Measurements from ENCODE around the gene PRDM4.
A peak's percentile ranks its signal among the peaks of the same experiment; 100 is the strongest.

The PRDM4 gene

DNA sequence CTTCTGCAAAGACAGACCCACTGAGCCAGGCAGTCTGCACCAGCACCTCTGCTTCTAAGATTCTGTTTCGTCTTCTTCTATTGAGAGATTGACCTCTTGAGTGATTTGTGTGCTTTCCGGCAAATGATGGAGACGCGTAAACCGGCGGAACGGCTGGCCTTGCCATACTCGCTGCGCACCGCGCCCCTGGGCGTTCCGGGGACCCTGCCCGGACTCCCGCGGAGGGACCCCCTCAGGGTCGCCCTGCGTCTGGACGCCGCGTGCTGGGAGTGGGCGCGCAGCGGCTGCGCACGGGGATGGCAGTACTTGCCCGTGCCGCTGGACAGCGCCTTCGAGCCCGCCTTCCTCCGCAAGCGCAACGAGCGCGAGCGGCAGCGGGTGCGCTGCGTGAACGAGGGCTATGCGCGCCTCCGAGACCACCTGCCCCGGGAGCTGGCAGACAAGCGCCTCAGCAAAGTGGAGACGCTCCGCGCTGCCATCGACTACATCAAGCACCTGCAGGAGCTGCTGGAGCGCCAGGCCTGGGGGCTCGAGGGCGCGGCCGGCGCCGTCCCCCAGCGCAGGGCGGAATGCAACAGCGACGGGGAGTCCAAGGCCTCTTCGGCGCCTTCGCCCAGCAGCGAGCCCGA lies 14.3 kb upstream of the PRDM4 start (continued):
- TF ChIP-seq ZNF555 (tag by site-specific recombination; conservative IDR thresholded peaks at IDR 0.05): no peak

GRCh38 chr12:107774349-107775029 lies 13.6 kb upstream of the PRDM4 start, which contains the start of gene ASCL4:
Gene ASCL4, plus strand, starts transcription at chr12:107774704. Its CDS starts 515 bp downstream, at chr12:107775219.
- POLR2A ChIA-PET: no interaction called here
- Histone ChIP-seq H3K4me3 (ENCODE audit: low read depth, low read length) (peak within 1 kb of the TSS; percentile 30), H3K4me1 (ENCODE audit: control insufficient read depth, insufficient read depth, low read length) (no peaks in the 10 kb centered on the region), H3K9me3 (ENCODE audit: control insufficient read depth, insufficient read depth, low read depth, low read length) (no peaks in the 10 kb centered on the region), H3K27ac (ENCODE audit: extremely low read depth, low read depth, low read length) (no peak within 1 kb of the TSS), H3K36me3 (ENCODE audit: control insufficient read depth in 2 of 2, insufficient read depth in 1 of 2, low read length in 2 of 2) (no peaks in the 10 kb centered on the region)
- TF ChIP-seq ZNF677 (tag by site-specific recombination; IDR thresholded peaks at IDR 0.05): no peak
- TF ChIP-seq, protein P1, sequence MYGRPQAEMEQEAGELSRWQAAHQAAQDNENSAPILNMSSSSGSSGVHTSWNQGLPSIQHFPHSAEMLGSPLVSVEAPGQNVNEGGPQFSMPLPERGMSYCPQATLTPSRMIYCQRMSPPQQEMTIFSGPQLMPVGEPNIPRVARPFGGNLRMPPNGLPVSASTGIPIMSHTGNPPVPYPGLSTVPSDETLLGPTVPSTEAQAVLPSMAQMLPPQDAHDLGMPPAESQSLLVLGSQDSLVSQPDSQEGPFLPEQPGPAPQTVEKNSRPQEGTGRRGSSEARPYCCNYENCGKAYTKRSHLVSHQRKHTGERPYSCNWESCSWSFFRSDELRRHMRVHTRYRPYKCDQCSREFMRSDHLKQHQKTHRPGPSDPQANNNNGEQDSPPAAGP (tag by site-specific recombination; IDR thresholded peaks at IDR 0.05): no peak
- TF ChIP-seq ZBTB17 (tag by site-specific recombination; IDR thresholded peaks at IDR 0.05): peak; percentile 60; the same call in 1 of the 2 replicates
- TF ChIP-seq ZNF692 (tag by site-specific recombination; IDR thresholded peaks at IDR 0.05): no peak
- TF ChIP-seq FEZF1 (tag by site-specific recombination; IDR thresholded peaks at IDR 0.05): no peak
- no peak for TF ChIP-seq ZNF157 (tag by site-specific recombination; IDR thresholded peaks at IDR 0.05)
- TF ChIP-seq GLIS2 (tag by site-specific recombination; IDR thresholded peaks at IDR 0.05): no peak
- no peak for TF ChIP-seq KLF9 (tag by site-specific recombination; IDR thresholded peaks at IDR 0.05; ENCODE audit: low read depth)
- TF ChIP-seq MEIS1 (CRISPR knock-in tag; IDR thresholded peaks at IDR 0.05; ENCODE audit: borderline replicate concordance): no peak
- TF ChIP-seq ZNF670 (tag by site-specific recombination; IDR thresholded peaks at IDR 0.05; ENCODE audit: low read depth): no peak
- TF ChIP-seq PRDM1 (tag by site-specific recombination; IDR thresholded peaks at IDR 0.05): peak; percentile 66
- TF ChIP-seq ZNF830 (tag by site-specific recombination; IDR thresholded peaks at IDR 0.05; ENCODE audit: low read depth): no peak
- no peak for TF ChIP-seq TCF7L2 (IDR thresholded peaks at IDR 0.05; ENCODE audit: borderline replicate concordance, low read depth, low read length)
- TF ChIP-seq, protein P2, sequence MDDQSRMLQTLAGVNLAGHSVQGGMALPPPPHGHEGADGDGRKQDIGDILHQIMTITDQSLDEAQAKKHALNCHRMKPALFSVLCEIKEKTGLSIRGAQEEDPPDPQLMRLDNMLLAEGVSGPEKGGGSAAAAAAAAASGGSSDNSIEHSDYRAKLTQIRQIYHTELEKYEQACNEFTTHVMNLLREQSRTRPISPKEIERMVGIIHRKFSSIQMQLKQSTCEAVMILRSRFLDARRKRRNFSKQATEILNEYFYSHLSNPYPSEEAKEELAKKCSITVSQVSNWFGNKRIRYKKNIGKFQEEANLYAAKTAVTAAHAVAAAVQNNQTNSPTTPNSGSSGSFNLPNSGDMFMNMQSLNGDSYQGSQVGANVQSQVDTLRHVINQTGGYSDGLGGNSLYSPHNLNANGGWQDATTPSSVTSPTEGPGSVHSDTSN (CRISPR knock-in tag; IDR thresholded peaks at IDR 0.05): no peak
- CTCF ChIA-PET: interaction anchor here (0.6 to 0.8 kb wide), 3 partner anchors 10 to 1583 kb away, joined by 3 to 4 read pairs (median 3); no protein-coding TSS in a partner anchor

- Histone ChIP-seq H3K36me3 (ENCODE audit: control insufficient read depth in 2 of 2, insufficient read depth in 1 of 2, low read length in 2 of 2) (no peaks in the 10 kb centered on the region), H3K9me3 (ENCODE audit: control insufficient read depth, insufficient read depth, low read depth, low read length) (no peaks in the 10 kb centered on the region), H3K4me1 (ENCODE audit: control insufficient read depth, insufficient read depth, low read length) (no peaks in the 10 kb centered on the region), H3K4me3 (ENCODE audit: low read depth, low read length) (no peak overlapping the region), H3K27ac (ENCODE audit: extremely low read depth, low read depth, low read length) (no peak overlapping the region)
- ChIA-PET POLR2A (no interaction called here), CTCF (interaction anchor here (1.0 kb wide), 1 partner anchor 10 kb away, joined by 3 read pairs; no protein-coding TSS in a partner anchor)
- TF ChIP-seq ZNF404 (tag by site-specific recombination; IDR thresholded peaks at IDR 0.05) (no peak), KLF10 (tag by site-specific recombination; IDR thresholded peaks at IDR 0.05) (no peak), GLIS1 (tag by site-specific recombination; IDR thresholded peaks at IDR 0.05) (no peak), ZNF561 (tag by site-specific recombination; IDR thresholded peaks at IDR 0.05; ENCODE audit: borderline replicate concordance) (no peak), ZBTB44 (tag by site-specific recombination; IDR thresholded peaks at IDR 0.05) (no peak), EGR2 (tag by site-specific recombination; IDR thresholded peaks at IDR 0.05; ENCODE audit: low read depth) (no peak), ZNF146 (tag by site-specific recombination; IDR thresholded peaks at IDR 0.05) (no peak), SCRT1 (tag by site-specific recombination; IDR thresholded peaks at IDR 0.05; ENCODE audit: borderline replicate concordance) (no peak), MZF1 (tag by site-specific recombination; IDR thresholded peaks at IDR 0.05; ENCODE audit: borderline replicate concordance) (no peak), ZNF658 (tag by site-specific recombination; IDR thresholded peaks at IDR 0.05) (no peak), ZNF596 (tag by site-specific recombination; IDR thresholded peaks at IDR 0.05) (no peak), KLF1 (tag by site-specific recombination; IDR thresholded peaks at IDR 0.05) (no peak)
Observed at GRCh38 chr12:107767466-107767865, 6.5 kb upstream of the PRDM4 start.

All from HEK293 (cell line).